ENCODE measurements around the gene HSF2BP.
A peak's percentile ranks its signal among the peaks of the same experiment; 100 is the strongest.
"Not testable (repeated sequence)": the region's sequence is repeated elsewhere in the genome, so short reads cannot be mapped to it uniquely, and the experiment has no call there.

HSF2BP gene

GRCh38 chr21:43651926-43652325, 7.4 kb downstream of the HSF2BP start:
- not testable (repeated sequence) for DNase-seq (ENCODE audit: low read depth in 3 of 3)

- no peak for DNase-seq (ENCODE audit: low read depth in 3 of 3)
Observed at GRCh38 chr21:43648171-43648570, 11.1 kb downstream of the HSF2BP start.

GRCh38 chr21:43646550-43647260, 12.6 kb downstream of the HSF2BP start:
- DNase-seq (ENCODE audit: low read depth in 3 of 3): peak; percentile 69 to 80 (median 72)

GRCh38 chr21:43645976-43646375, 13.3 kb downstream of the HSF2BP start:
- DNase-seq (ENCODE audit: low read depth in 3 of 3): no peak

- no peak for DNase-seq (ENCODE audit: low read depth in 3 of 3)
Observed at GRCh38 chr21:43645136-43645891, 14.0 kb downstream of the HSF2BP start.

GRCh38 chr21:43644609-43645008, 14.7 kb downstream of the HSF2BP start:
- no peak for DNase-seq (ENCODE audit: low read depth in 3 of 3)

- no peak for DNase-seq (ENCODE audit: low read depth in 3 of 3)
Observed at GRCh38 chr21:43644071-43644470, 15.2 kb downstream of the HSF2BP start.

GRCh38 chr21:43643193-43643592, 16.1 kb downstream of the HSF2BP start:
- DNase-seq (ENCODE audit: low read depth in 3 of 3): no peak

GRCh38 chr21:43640400-43640799, 18.9 kb downstream of the HSF2BP start:
- DNase-seq (ENCODE audit: low read depth in 3 of 3): no peak

GRCh38 chr21:43639470-43640353, 19.6 kb downstream of the HSF2BP start:
- DNase-seq (ENCODE audit: low read depth in 3 of 3): no peak

GRCh38 chr21:43637530-43638158, 21.6 kb downstream of the HSF2BP start:
- DNase-seq (ENCODE audit: low read depth in 3 of 3): no peak

- no peak for DNase-seq (ENCODE audit: low read depth in 3 of 3)
Observed at GRCh38 chr21:43635436-43635835, 23.9 kb downstream of the HSF2BP start.

GRCh38 chr21:43634618-43635017, 24.7 kb downstream of the HSF2BP start:
- no peak for DNase-seq (ENCODE audit: low read depth in 3 of 3)

- no peak for DNase-seq (ENCODE audit: low read depth in 3 of 3)
Observed at GRCh38 chr21:43632373-43632905, 26.8 kb downstream of the HSF2BP start.

GRCh38 chr21:43631411-43632107, 27.7 kb downstream of the HSF2BP start:
- no peak for DNase-seq (ENCODE audit: low read depth in 3 of 3)

GRCh38 chr21:43627527-43627926, 31.8 kb downstream of the HSF2BP start:
- no peak for DNase-seq (ENCODE audit: low read depth in 3 of 3)

- DNase-seq (ENCODE audit: low read depth in 3 of 3): no peak
Observed at GRCh38 chr21:43626390-43626789, 32.9 kb downstream of the HSF2BP start.

GRCh38 chr21:43624339-43624738, 34.9 kb downstream of the HSF2BP start:
- no peak for DNase-seq (ENCODE audit: low read depth in 3 of 3)

GRCh38 chr21:43623588-43623987, 35.7 kb downstream of the HSF2BP start:
- DNase-seq (ENCODE audit: low read depth in 3 of 3): no peak

GRCh38 chr21:43622796-43623195, 36.5 kb downstream of the HSF2BP start:
- no peak for DNase-seq (ENCODE audit: low read depth in 3 of 3)

GRCh38 chr21:43619856-43620255, 39.4 kb downstream of the HSF2BP start:
- no peak for DNase-seq (ENCODE audit: low read depth in 3 of 3)
